ENCODE data around the gene C2CD2L. TPM values are rescaled to one million over a fixed set of nuclear protein-coding genes. Genes with fewer than 3 reads are reported as not detected.

C2CD2L gene
- total RNA-seq, 1 donor, result 5.6 TPM

GRCh38 chr11:119110439-119110838 is 3.3 kb downstream of the C2CD2L start:
- H3K4me3 ChIP-seq (ENCODE audit: low read depth, low read length), result no peak overlapping the region
- no peak for DNase-seq (ENCODE audit: low read depth)
- TF ChIP-seq CTCF (IDR thresholded peaks at IDR 0.05; ENCODE audit: insufficient read depth, low read depth, low read length), result no peak

- no peak for TF ChIP-seq CTCF (IDR thresholded peaks at IDR 0.05; ENCODE audit: insufficient read depth, low read depth, low read length)
- no peak overlapping the region for H3K4me3 ChIP-seq (ENCODE audit: low read depth, low read length)
- no peak for DNase-seq (ENCODE audit: low read depth)
These were observed 4.3 kb downstream of the C2CD2L start for GRCh38 chr11:119111361-119111925.

- no peak overlapping the region for H3K4me3 ChIP-seq (ENCODE audit: low read depth, low read length)
- DNase-seq (ENCODE audit: low read depth), result no peak
- no peak for TF ChIP-seq CTCF (IDR thresholded peaks at IDR 0.05; ENCODE audit: insufficient read depth, low read depth, low read length)
These were observed 5.3 kb downstream of the C2CD2L start for GRCh38 chr11:119112314-119113020.

GRCh38 chr11:119113716-119114115 is 6.6 kb downstream of the C2CD2L start:
- TF ChIP-seq CTCF (IDR thresholded peaks at IDR 0.05; ENCODE audit: insufficient read depth, low read depth, low read length), result no peak
- DNase-seq (ENCODE audit: low read depth), result no peak

GRCh38 chr11:119114351-119114750 is 7.2 kb downstream of the C2CD2L start:
- no peak for TF ChIP-seq CTCF (IDR thresholded peaks at IDR 0.05; ENCODE audit: insufficient read depth, low read depth, low read length)
- no peak for DNase-seq (ENCODE audit: low read depth)
- no peak overlapping the region for H3K4me3 ChIP-seq (ENCODE audit: low read depth, low read length)

More at GRCh38 chr11:119113716-119114115, 6.6 kb downstream of the C2CD2L start:
- H3K4me3 ChIP-seq (ENCODE audit: low read depth, low read length), result no peak overlapping the region

GRCh38 chr11:119115484-119116234 is 8.5 kb downstream of the C2CD2L start:
- H3K4me3 ChIP-seq (ENCODE audit: low read depth, low read length), result no peak overlapping the region
- TF ChIP-seq CTCF (IDR thresholded peaks at IDR 0.05; ENCODE audit: insufficient read depth, low read depth, low read length), result no peak
- peak; percentile 41 for DNase-seq (ENCODE audit: low read depth)
